Stimulated activated CD4-positive, alpha-beta T cell treated with anti-CD3 and anti-CD28 coated beads, TNF-alpha, amount 100 ng/mL, for 4 hours (primary cell): ENCODE results near the gene NT5DC1.

Experiments used
- DNase-seq, 3 experiments: peaks; one replicate each; pipeline ENCODE4 v3.0.0-alpha.2; 2020; ENCODE audit warnings: low read depth in 3 of 3

The NT5DC1 gene

DNA sequence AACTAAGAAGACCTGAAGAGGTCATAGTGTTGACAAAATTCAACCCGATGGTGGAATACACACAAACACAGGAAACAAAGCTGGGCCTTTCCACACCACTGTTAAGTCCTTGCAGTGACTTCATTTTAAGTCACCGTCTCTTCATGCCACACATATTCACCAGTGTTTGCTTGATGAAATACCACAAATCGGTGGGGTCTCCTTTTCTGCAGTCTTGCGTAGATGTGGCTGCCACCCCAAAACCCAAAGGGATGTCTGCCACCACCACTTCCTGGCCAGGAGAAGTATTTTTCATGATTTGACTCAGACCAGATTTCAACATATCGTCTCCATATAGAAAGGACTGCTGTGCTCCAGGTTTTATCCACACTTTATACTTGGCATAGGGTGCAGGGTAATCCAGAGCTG is 36.3 kb downstream of the NT5DC1 start:
- DNase-seq: no peak

- DNase-seq: no peak
Observed at GRCh38 chr6:116139917-116140316, 39.3 kb downstream of the NT5DC1 start.

DNA sequence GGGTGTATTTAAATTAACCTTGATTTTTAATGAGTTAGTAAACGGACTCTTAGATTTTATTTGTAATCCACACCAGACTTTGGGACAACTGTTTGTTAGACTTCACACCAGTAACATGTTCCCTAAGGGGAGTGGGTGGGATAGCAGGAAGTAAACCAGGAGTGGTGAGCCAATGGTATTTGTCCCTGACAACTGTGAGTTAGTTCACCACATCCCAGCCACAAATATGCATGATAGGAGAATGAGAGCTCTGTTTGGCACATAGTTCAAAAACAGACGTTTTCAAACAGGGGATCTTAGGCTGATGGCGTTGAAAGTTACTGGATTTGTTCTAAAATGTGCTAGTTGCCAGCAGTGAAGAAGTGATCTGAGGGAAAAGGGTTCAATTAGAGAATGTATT is 44.0 kb downstream of the NT5DC1 start:
- no peak for DNase-seq

DNA sequence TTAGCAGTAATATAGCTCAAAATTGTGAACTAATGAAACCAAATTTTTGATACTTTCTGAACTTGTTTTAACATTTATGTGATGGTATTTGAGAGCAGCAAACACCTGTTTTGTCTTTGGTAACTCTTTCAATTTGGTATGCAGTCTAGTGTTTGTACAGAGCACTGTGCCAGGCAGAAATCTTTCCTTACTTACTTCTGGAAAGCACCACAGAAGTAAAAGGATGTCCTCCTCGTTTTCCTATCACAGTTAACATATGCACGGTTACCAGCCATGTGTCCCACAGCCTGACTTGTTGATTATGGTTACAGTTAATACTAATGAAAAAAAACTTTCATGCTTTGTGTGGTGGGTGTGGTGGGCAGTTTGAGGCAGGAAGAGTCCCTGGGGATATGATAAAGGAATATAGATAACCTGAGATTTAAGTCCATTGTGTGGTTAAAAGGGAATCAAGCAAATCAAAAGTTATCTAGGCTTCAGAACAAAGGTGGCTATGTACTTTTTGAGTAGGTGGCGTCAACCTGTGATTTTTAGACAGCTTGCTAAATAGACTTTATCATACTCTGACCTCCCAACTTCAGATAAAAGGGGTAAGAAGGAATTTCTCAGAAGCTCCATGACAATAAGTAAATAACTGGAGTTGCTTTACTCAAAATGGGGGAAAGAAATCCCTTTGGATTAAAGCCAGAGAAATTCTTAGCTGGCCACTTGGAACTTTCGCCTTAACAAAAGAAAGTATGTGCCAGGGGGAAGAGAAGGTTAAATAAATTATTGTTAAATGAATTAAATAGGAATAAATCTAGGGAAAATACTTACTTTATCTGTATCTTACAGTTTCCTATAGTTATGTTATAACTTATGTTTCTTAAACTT is 45.4 kb downstream of the NT5DC1 start:
- DNase-seq: no peak

DNA sequence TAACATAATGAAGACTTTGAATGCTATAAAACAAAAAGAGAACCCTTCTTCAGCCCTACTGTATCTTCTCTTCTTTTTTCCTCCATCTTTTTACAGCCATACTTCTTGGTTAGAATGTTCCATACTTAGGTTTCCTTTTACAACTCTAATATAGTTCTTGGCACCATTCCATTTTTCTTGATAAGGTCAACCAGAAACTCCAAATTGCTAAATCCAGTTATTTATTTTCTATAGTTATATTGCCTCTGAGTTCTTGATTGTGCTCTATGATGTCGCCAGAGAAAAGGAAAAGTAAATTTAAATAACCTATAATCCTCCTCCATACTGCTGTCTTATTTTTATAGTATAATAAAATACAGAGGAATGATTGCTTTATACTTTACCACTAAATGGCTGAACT is 52.0 kb downstream of the NT5DC1 start:
- no peak for DNase-seq

- no peak for DNase-seq
Observed at GRCh38 chr6:116154887-116155286, 54.2 kb downstream of the NT5DC1 start.

DNA sequence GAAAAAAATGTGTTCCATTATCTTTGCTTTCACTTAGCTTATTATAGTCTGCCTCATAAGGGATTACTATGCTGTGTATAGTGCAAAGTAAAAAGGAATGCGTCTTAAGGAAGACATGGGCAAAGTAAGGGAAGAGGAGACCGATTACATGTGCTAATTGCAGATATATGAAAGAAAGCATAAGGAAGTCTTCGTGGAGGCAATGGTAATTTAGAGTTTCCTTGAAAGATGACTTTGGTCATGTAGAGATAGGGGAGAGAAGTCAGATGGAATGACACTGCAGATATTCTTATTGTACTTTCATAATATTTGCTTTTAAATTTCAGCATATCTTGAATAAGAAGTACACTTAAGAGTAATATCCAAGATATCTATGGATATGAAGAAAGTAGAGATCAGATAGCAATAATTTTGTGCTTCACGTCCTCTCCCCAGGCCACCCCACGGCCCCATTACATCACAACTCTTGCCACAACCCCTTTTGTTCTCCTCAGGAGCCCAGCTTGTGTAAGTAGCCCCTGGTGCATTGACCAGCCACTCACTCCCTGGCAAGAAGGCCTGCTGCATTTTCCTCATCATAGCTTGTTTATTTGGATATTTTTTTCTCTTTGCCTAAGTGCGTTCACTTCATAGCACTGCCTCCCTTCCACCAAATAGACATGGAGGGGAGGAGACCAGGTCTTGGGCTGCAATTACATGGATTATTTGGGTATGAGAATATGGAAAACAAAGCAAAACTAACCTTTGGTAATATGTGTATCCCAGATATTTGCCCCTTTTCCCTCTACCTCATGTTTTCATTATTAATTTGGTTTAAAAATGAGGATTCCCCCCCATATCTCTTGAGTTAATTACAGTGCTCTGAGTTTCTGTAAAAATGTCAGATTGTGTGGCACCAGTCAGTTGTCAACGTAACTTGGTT is 56.0 kb downstream of the NT5DC1 start:
- no peak for DNase-seq

GRCh38 chr6:116157391-116157790 is 56.7 kb downstream of the NT5DC1 start:
- no peak for DNase-seq

GRCh38 chr6:116158641-116159040 is 58.0 kb downstream of the NT5DC1 start:
- no peak for DNase-seq

GRCh38 chr6:116159782-116160524 is 59.3 kb downstream of the NT5DC1 start:
- DNase-seq: no peak

GRCh38 chr6:116165596-116165995 is 64.9 kb downstream of the NT5DC1 start:
- no peak for DNase-seq

- DNase-seq: no peak
Observed at GRCh38 chr6:116166369-116166768, 65.7 kb downstream of the NT5DC1 start.

- DNase-seq: no peak
Observed at GRCh38 chr6:116168148-116168547, 67.5 kb downstream of the NT5DC1 start.

DNA sequence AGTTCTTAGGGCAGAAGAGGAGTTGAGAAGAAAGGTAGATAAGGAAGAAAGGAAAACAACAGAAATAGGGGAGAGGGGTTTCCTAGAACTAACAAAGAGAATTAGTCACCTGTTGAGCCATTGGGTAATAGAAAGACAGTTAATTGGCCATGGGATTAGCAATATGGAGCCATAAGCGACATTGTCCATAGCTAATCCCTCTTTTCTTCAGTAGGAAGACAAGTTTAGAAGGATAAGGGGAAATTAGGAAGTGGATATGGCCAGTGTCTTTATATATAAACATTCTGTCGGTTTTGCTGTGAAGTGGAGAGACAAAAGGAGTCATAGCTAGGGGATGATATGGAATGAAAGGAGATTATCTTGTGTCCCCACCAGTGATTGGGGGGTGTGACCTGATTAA is 69.2 kb downstream of the NT5DC1 start:
- DNase-seq: no peak

- DNase-seq: no peak
Observed at GRCh38 chr6:116170358-116171057, 69.9 kb downstream of the NT5DC1 start.

DNA sequence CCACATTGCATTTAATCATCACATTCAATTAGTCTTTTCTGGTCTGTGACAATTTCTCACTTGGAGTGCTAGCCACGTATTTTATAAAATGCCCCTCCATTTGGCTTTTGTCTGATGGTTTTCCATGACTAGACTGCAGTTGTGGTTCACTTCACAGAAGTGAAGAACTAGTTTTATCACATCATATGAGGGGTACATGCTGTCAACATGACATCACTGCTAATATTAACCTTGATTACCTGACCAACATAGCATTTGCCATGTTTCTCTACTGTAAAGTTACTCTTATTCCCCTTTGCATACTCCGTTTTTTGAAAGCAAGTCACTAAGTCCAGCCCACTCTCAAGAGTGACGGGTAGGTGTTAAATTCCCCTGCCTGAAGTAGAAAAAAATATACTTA is 73.3 kb downstream of the NT5DC1 start:
- no peak for DNase-seq

DNA sequence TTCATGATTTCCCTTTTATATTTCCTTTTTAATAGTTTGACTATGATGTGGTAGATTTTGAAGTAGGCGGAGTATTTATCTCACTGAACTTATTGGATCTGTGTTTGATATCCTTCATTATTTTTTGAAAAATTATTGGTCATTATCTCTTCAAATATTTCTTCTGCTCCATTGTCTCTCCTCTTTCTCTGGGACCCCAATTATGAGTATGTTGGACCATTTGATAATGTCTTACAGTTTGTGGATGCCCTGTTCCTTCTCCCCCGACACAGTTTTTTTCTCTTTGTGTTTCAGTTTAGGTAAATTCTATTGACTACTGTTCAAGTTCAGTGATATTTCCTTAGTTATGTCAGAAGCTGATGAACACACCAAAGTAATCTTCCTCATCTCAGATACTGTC is 74.7 kb downstream of the NT5DC1 start:
- DNase-seq: no peak

GRCh38 chr6:116176596-116176995 is 75.9 kb downstream of the NT5DC1 start:
- DNase-seq: no peak

DNA sequence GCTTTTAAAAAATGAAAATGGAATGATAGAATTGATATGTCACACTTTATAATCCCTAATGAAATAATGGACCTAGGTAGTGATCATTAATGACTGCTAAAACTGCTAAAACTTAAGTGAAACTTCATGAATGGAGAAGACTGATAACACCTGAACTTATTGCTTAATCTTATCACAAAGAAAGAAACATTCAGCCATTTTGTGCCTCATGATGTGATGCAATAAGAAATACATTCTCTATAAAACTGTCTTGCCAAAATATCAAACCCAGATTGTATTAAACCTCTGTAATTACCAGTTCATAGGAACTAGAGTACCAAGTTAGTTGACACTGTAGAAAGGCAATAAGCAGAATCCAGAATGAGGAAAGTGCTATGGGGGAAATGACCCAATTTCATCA is 79.7 kb downstream of the NT5DC1 start:
- DNase-seq: no peak

- DNase-seq: no peak
Observed at GRCh38 chr6:116189472-116189871, 88.8 kb downstream of the NT5DC1 start.

DNA sequence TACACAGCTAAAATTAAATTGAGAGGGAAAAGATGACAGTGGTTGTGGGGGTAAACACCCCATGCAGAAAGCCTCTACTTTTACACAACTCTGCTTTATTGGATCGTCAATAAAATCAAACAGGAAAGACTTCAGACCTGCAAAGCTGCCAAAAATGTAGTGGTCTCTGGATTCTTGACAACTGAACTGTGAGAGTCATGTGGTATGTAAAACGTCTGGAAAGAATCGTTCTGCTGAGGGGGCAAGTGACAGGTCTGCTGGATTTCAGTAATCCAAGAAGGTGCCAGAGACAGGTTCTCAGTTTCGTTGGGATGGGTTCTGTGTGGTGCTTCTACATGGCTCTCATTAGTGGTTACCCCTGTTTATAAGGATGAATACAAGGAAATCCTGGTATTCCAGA is 89.9 kb downstream of the NT5DC1 start:
- DNase-seq: no peak
